ENCODE measurements around the gene G6PC1. TPM values are rescaled to one million over a fixed set of nuclear protein-coding genes. Genes with fewer than 3 reads are reported as not detected.

G6PC1 gene
- total and polyA plus RNA-seq, 2 donors (not counting 1 experiment from before 2014, with no cell fraction given), result not detected

GRCh38 chr17:42877037-42877436, 23.6 kb upstream of the G6PC1 start:
- Histone ChIP-seq H2AFZ (ENCODE audit: insufficient read depth, low read depth, low read length, poor library complexity, severe bottlenecking) (no peak overlapping the region), H3K27me3 (replicated peaks in 1 of 4; ENCODE audit: control extremely low read depth in 1 of 4, control insufficient read depth in 3 of 4, insufficient read depth in 4 of 4, low read length in 3 of 4) (peaks cover 0 to 6% (median 0%) of the 10 kb centered on the region in 4 experiments), H3K9ac (ENCODE audit: low read length) (no peak overlapping the region), H3K4me2 (replicated peaks; ENCODE audit: low read depth, low read length, poor library complexity, severe bottlenecking) (no peak overlapping the region), H4K20me1 (ENCODE audit: control insufficient read depth, insufficient read depth, low read length, poor library complexity, severe bottlenecking) (no peaks in the 10 kb centered on the region), H3K27ac (ENCODE audit: low read length in 2 of 2) (no peak overlapping the region), H3K4me1 (ENCODE audit: control insufficient read depth in 2 of 2, insufficient read depth in 2 of 2, low read length in 2 of 2) (no peaks in the 10 kb centered on the region), H3K4me3 (ENCODE audit: control extremely low read depth in 1 of 5, extremely low read depth in 1 of 5, insufficient read depth in 1 of 5, low read depth in 2 of 5, low read length in 4 of 5) (no peak overlapping the region), H3K9me3 (ENCODE audit: control extremely low read depth in 1 of 3, control insufficient read depth in 2 of 3, insufficient read depth in 1 of 3, low read length in 2 of 3) (no peaks in the 10 kb centered on the region), H3K36me3 (replicated peaks in 1 of 2; ENCODE audit: control extremely low read depth in 1 of 2, control insufficient read depth in 1 of 2, extremely low read depth in 1 of 2, insufficient read depth in 2 of 2, low read length in 1 of 2) (no peaks in the 10 kb centered on the region), H3K79me2 (ENCODE audit: control insufficient read depth, insufficient read depth, low read length) (no peaks in the 10 kb centered on the region)
- Mint-ChIP-seq H3K4me3 (no peak overlapping the region), H3K9me3 (ENCODE audit: insufficient read depth) (no peaks in the 10 kb centered on the region), H3K27ac (no peak overlapping the region), H3K27me3 (peaks cover 35% of the 10 kb centered on the region), H3K4me1 (no peaks in the 10 kb centered on the region)
- WGBS (ENCODE audit: insufficient coverage), result 99% methylated on average over 10 of the region's 10 CpGs
- no peak for TF ChIP-seq CTCF (IDR thresholded peaks at IDR 0.05)
- POLR2A ChIA-PET, result no interaction called here
- ATAC-seq (ENCODE audit: low read depth) (no peak), DNase-seq (no peak)
- CTCF ChIA-PET, result no interaction called here
- intact Hi-C loops (cut with micrococcal nuclease), result no loop called here

- no peaks in the 10 kb centered on the region for H3K9me3 ChIP-seq (ENCODE audit: control extremely low read depth in 1 of 3, control insufficient read depth in 2 of 3, insufficient read depth in 1 of 3, low read length in 2 of 3)
- H4K20me1 ChIP-seq (ENCODE audit: control insufficient read depth, insufficient read depth, low read length, poor library complexity, severe bottlenecking), result no peaks in the 10 kb centered on the region
- Mint-ChIP-seq H3K27ac (no peak overlapping the region), H3K9me3 (ENCODE audit: insufficient read depth) (no peaks in the 10 kb centered on the region), H3K4me3 (no peak overlapping the region), H3K27me3 (peaks cover 27% of the 10 kb centered on the region), H3K4me1 (no peaks in the 10 kb centered on the region)
- H3K79me2 ChIP-seq (ENCODE audit: control insufficient read depth, insufficient read depth, low read length), result no peaks in the 10 kb centered on the region
- peaks cover 0 to 6% (median 0%) of the 10 kb centered on the region in 4 experiments for H3K27me3 ChIP-seq (replicated peaks in 1 of 4; ENCODE audit: control extremely low read depth in 1 of 4, control insufficient read depth in 3 of 4, insufficient read depth in 4 of 4, low read length in 3 of 4)
- H3K36me3 ChIP-seq (replicated peaks in 1 of 2; ENCODE audit: control extremely low read depth in 1 of 2, control insufficient read depth in 1 of 2, extremely low read depth in 1 of 2, insufficient read depth in 2 of 2, low read length in 1 of 2), result no peaks in the 10 kb centered on the region
- ATAC-seq (ENCODE audit: low read depth) (no peak), DNase-seq (no peak)
- TF ChIP-seq EZH2 (IDR thresholded peaks at IDR 0.05; ENCODE audit: borderline replicate concordance, insufficient read depth, low read depth, low read length, poor library complexity, severe bottlenecking), result no peak
- TF ChIP-seq CTCF (IDR thresholded peaks at IDR 0.05), result no peak
- no peaks in the 10 kb centered on the region for H3K4me1 ChIP-seq (ENCODE audit: control insufficient read depth in 2 of 2, insufficient read depth in 2 of 2, low read length in 2 of 2)
- no peak overlapping the region for H2AFZ ChIP-seq (ENCODE audit: insufficient read depth, low read depth, low read length, poor library complexity, severe bottlenecking)
- intact Hi-C loops (cut with micrococcal nuclease), result no loop called here
- H3K9ac ChIP-seq (ENCODE audit: low read length), result no peak overlapping the region
- no peak overlapping the region for H3K27ac ChIP-seq (ENCODE audit: low read length in 2 of 2)
- H3K4me3 ChIP-seq (ENCODE audit: control extremely low read depth in 1 of 5, extremely low read depth in 1 of 5, insufficient read depth in 1 of 5, low read depth in 2 of 5, low read length in 4 of 5), result no peak overlapping the region
- WGBS (ENCODE audit: insufficient coverage), result 73% methylated on average over 11 of the region's 13 CpGs
- no peak overlapping the region for H3K4me2 ChIP-seq (replicated peaks; ENCODE audit: low read depth, low read length, poor library complexity, severe bottlenecking)
- ChIA-PET CTCF (no interaction called here), POLR2A (no interaction called here)
Measured at GRCh38 chr17:42878123-42878880, 22.3 kb upstream of the G6PC1 start.
